CD4-positive, alpha-beta T cell treated with Interleukin-10 for 1 hour (primary cell): ENCODE results near the gene RNF14.
"Not testable (repeated sequence)": the region's sequence is repeated elsewhere in the genome, so short reads cannot be mapped to it uniquely, and the experiment has no call there.

Source experiments
- DNase-seq: peaks from one replicate; pipeline ENCODE4 v3.0.0-alpha.2; 2020

RNF14 gene, protein sequence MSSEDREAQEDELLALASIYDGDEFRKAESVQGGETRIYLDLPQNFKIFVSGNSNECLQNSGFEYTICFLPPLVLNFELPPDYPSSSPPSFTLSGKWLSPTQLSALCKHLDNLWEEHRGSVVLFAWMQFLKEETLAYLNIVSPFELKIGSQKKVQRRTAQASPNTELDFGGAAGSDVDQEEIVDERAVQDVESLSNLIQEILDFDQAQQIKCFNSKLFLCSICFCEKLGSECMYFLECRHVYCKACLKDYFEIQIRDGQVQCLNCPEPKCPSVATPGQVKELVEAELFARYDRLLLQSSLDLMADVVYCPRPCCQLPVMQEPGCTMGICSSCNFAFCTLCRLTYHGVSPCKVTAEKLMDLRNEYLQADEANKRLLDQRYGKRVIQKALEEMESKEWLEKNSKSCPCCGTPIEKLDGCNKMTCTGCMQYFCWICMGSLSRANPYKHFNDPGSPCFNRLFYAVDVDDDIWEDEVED

DNA sequence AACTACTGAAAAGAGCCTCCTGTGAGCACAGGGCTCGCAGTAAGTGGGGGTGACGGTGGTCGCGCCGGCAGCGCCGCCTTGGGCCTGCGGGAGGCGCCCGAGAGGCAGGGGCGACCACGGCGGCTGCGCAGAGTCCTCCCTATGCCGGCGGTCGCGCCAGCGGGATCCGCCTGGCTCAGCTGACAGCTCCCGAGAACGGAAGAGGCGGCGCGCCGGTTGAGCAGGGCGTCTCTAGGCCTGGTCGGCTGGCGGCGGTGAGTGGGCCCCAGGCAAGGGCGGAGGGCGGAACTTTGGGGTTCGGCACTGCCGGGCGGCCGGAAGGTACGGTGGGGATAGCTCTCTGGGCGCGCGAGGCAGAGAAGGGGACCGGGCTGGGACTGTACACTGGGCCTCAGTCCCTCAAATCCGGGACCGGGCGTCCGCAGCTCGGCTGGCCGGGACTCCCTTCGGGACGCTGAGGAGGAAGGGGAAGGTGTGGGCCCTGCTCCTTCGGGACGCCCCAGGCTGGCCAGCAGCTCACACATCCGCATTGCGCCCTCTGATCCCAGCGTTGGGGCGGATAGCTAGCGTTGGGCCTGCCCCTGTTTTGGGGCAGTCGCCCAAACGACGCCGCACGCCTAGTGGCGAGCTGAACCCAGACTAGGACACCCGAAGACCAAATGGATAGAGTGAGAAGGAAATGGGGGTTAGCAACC lies at the start of gene RNF14:
Gene RNF14, plus strand, starts transcription at position 192 of the 695 bp plus-strand sequence. CDS start 4,484 bp downstream, outside the sequence.
- peak; percentile 94 for DNase-seq

DNA sequence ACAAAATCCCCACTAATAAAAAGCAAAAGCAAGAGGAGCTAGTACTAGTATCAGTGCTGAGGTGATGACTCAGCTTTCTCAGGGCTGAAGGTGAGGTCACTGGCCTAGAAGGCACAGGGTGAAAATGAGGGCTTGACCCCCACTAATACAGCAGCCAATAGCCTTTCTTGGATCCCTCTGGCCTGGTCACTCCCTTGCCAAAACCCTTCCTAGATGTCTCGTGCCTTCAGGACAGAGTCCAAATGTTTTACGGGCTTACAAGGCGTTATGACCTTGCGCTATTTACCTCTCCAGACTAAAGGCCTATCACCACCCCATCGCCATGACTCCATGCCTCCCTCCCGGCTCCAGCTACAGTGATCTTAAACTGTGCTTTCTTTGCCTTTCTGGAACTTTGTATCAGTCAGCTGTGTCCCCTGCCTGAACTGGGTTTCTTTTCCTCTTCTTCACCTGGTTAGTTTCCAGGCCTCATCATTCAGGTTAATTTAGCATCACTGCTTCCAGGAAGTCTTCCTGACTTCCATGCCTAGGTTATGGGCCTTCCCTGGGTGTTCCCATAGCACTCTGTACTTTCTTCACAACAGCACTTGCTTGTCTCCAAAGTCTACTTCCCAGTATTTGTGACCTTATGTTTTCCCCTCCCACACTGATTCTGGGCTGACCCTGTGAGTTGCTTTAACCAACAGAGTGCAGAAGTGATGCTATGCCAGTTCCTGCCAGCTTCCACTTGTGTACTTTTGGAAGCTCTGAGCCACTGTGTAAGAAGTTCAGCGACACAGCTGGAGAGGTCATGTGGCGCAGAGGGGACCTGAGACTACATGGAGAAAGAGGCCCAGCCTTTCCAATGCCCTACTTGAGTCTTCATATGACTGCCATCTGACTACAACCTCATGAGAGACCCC lies 49.4 kb upstream of the RNF14 start:
- DNase-seq: no peak

DNA sequence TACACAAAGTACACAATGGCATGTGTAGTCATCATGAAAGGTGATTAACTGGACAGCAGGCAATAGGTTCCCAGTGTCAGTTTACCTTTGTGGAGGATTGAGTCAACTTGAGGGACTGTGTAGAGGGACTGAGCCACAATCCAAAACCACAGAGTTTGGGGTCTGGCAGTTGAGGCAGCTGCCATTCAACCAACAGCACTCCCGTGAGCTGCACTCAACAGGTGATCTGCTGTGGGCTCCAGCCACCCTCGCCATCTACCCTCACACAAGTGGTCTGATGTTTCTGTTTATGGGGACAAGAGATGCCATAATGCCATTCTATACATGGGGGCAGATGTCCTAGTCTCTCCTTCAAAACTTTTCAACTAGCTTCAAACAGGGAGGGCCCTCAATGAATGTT lies 48.1 kb upstream of the RNF14 start:
- DNase-seq: no peak

DNA sequence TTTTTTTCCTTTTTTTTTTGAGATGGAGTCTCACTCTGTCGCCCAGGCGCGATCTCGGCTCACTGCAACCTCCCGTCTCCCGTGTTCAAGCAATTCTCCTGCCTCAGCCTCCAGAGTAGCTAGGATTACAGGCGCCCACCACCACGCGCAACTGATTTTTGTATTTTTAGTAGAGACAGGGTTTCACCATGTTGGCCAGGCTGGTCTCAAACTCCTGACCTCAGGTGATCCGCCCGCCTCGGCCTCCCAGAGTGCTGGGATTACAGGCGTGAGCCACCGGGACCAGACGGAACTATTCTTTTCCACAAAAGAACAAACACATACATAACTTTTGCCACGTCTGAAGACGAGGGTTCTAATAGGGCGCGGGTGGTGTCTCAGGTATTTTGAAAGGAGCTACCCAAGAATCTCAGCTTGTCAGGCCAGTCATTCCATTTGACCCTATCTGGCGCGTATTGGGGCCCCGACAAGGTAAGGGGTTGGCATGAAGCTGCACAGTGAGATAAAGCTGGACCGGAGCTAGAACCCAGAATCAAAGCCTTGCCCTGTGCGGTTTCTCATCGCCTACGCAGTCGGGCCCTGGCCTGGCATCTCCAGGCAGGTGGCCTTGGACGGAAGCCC lies 46.0 kb upstream of the RNF14 start:
- DNase-seq: not testable (repeated sequence)

DNA sequence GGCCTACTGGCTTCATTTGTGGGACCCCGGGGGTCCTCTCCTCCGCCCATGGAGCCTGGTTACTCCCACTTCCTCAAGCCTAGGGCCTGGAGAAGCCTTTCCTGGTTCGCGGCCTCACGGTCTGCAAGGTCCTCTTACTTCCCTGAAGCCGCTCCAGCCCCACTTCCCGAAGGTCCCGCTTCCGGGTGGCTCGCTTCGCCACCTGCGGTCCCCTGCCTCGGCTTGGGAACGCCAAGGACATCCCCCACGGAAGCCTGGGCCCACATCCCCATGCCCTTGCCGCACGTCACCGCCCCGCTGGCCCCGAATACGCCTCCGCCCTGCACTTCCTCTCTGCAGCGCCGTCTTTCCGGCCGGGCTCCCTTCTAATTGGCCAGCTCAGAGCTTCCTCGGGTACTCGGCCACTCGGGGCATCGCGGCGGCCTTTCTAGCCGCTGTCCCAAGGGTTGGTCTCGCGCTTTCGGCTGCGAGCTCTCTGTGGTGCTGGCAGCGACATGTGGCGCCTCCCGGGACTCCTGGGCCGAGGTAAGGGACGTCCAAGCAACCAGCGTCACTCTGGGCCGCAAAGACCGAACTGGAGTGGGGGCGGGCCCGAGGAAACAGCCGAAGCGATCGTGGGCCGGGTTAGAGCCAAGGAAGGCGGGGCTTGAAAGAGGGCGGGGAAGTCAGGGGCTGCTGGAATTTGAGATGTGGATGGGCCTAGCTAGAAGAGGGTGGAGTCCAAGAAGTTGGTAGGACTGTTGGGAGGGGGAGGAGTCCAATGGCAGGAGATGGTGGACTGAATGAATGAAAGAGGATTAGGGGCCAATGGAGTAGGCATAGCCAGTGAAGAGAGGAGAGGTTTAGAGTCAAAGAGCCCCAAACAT lies 45.2 kb upstream of the RNF14 start, which contains the start of gene DELE1:
Gene DELE1, plus strand, starts transcription at position 424 of the 866 bp plus-strand sequence. Its CDS starts 71 bp downstream, at position 495.
- DNase-seq: peak; percentile 91

DNA sequence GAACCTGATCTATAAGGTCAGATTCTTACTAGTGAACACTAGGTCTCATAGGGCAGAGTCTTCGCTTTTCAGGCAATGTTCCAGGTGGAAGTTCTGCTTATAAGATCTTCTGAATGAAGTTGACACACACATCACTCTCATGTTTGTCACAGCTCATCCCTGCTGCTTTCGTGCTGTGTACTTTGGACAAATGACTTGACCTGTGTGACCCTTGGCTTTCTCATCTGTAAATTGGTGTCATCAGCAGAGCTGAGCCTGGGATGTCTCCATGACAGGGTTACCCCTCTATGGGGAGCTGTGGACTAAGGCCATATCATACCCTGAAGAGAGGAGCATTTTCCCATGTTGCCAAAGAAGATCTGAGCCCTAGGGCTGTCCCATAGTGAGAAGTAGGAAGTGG lies 42.5 kb upstream of the RNF14 start:
- DNase-seq: no peak

DNA sequence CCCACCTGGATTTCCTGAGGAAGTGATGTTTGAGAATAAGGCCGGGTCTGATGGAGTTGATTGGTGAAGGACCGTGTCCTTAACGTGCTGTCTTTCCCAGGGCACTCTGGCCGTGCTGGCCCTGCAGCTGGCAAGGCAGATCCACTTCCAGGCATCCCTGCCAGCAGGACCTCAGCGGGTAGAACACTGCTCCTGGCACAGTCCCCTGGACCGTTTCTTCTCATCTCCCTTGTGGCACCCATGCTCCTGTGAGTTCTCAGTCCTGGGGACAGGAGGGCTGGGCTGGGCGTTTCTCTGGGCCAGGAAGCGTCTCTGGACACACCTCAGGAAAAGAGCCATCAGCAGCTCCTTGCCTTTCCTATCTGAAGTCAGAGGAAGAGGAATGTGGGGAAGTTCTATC lies 40.9 kb upstream of the RNF14 start:
- no peak for DNase-seq

DNA sequence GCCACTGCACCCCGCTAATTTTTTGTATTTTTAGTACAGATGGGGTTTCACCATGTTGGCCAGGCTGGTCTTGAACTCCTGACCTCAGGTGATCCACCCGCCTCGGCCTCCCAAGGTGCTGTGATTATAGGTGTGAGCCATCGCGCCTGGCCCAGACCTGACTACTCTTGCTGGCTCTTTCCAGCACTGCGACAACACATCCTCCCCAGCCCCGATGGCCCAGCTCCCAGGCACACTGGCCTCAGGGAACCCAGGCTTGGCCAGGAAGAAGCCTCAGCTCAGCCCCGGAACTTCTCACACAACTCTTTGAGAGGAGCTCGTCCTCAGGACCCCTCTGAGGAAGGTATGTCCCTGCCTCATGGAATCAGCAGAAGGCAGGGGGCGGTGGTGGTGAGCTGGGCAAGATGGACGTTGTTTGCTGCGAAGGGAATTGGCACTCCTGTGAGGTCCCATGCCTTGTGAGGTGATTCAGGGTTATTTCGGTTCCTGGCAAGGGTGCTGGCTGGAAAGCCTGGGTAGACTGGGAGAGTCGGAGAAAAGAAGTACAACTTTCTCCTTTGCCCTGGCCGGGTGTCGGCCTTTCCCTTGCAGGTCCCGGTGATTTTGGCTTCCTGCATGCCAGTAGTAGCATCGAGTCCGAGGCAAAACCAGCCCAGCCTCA lies 39.4 kb upstream of the RNF14 start:
- DNase-seq: no peak

DNA sequence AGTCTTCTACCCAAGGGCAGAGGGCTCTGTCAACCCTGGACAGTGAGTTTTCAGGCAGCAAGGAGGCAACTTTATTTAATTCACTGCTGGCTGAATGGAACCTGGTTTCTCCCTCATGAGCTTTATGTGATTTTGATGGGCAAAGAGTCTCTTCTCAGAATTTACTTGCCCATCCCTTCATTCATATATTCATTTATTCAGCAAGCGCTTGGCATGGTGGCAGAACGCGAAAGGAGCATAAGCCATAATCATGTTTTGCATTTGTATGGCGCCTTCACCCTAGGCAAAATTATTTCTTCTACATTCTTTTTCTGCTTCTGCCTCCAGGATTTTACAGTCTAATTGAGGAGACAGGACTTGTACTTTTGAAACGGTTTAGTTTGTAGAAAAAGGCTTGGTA lies 37.2 kb upstream of the RNF14 start:
- DNase-seq: no peak

DNA sequence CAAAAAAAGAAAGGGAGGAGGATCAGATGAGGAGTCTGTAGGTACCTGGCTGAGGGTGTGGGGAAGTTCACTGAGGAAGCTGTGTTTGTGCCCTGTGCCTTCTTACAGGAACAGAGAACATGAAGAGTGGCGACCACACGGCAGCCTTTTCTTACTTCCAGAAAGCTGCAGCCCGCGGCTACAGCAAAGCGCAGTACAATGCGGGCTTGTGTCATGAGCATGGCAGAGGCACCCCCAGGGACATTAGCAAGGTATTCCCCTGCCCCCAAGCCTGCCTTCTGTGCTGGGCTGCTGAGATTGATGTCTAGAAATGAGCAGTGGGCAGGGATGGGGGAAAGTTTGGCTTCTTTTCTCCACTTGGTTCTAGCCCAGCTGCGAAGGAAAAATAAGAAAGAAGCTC lies 35.8 kb upstream of the RNF14 start:
- no peak for DNase-seq

DNA sequence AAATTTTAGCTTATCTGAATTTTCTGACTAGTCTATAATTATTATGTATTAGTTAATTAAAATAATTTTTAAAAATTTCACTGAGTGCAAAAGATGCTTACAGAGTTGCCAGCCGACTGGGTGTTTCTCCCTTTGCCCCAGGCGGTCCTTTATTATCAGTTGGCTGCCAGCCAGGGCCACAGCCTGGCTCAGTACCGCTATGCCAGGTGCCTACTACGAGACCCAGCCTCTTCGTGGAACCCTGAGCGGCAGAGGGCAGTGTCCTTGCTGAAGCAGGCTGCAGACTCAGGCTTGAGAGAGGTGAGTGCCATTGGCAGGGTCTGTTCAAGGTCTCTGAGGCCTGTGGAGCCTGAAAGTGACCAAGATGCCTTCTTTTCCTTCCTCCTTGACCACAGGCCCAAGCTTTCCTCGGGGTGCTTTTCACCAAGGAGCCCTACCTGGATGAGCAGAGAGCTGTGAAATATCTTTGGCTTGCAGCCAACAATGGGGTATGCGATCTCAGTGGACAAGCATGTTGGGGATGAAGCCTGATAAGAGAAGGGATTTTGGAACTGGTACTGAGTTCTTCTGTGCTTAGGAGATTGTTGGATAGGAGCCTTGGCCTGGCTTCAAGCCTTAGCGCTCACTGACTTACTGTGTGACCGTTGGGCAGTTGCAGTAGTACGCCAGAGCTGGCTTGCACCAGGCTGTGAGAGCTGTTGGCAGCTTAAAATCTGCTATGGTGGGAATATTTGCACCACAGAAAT lies 34.6 kb upstream of the RNF14 start:
- DNase-seq: no peak

DNA sequence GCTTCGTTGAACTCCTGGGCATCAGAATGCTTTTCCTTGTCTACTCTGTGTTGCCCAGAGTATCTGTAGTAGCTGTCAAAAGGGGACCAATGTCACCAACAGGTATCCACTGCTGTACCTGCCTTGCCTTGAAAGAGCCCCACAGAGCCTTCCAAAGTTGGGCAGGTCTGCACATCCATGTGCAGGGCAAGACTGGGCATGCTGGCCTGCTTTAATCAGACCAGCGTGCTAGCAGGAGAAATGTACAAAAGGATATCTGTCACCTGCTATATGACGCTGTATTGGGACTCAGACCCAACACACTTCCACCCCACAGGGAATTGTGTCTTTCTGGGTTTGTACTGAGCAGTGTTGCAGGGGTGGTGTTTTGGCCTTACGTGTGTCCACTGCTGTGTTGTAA lies 33.4 kb upstream of the RNF14 start:
- DNase-seq: no peak

DNA sequence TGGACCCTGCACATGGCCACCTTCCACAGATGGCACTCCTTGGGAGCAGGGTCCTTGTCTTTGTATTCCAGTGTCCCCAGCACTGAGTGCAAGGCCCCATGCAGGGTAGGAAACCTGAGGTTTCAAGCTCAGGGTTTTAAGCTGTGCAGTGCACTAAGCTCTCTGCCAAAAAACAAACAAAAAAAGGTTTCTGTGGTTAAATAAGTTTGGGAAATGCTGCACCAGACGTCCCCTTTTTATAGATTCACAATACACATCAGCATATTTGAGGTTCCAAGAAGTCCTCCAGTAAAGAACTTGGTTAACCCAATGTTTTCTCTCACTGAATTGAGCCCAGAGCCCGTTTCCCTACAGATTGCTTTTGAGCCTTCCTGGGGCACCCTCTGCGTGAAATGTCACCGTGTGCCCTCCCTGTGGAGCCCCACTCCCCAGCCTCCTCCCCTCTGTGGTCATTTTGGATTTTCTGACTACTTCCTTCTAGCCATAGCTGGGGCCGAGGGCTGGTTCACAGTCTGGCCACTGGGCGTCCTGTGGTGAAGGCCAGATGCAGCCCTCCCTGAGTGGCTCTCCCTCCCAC lies 28.1 kb upstream of the RNF14 start:
- no peak for DNase-seq

DNA sequence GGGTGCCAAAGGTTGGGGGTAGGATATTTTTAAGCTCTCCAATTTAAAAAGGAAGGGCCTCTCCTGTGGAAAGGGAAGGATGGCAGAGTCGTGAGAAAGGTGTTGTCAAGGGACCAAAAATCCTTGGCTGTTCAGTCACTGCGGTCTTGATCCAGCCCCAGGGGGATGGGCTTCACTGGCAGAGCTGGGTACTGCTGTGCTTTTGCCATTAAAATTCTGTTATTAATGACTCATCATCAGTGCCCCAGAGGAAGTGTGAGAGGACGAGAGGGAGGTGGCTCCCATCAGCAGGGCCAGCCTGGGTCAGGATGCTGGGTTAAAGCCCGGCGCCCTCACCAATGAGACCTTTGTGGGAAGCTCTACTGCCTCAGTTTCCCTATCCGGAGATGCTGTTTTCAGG lies 27.6 kb upstream of the RNF14 start:
- DNase-seq: no peak

DNA sequence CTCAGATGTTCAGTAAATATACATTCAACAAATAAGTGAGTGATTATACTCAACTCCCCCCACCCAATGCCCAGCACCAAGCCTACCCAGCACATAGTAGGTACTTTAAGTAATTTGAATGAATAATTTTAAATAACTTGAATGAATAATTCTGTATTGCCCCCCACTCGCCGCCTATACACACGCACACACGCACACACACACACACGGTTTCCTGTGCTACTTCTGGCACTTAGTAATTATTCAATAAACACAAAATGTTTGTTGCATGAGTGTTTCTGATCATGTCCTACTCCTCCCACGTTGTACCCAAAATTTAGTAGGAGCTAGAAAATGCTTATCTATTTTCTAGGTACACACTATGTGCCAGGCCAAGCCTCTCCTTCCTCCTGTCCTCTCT lies 27.1 kb upstream of the RNF14 start:
- DNase-seq: no peak

DNA sequence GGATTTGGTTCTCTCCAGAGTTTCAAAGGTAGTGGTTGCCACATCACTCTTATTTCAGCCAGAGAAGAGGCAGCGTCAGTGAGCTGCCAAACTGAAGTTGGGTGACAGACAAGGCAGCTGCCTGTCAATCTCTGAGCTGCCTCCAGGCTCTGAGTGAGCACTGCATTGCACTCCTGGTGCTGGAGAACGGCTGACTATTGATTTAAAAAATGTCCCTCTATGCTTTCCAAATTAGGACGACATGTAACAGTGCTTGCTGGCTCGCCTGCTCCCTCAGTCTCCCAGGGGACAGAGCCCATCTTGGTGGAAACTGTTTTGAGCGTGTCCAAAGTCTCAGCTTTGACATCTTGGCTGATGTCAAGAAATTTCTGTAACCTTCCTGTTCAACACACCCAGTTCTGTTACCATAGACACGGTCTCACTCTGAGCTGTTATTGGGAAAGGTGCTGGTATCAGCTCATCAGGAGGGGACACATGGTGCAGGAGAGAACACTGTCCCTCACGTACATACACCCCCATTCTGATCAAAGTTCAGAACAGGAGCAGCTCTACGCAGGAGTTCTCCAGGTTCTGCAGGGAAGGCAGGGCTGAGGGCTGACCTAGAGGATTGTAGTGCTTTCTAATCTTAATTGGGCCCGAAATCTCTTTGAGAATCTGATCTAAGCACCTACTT lies 26.6 kb upstream of the RNF14 start:
- DNase-seq: no peak

DNA sequence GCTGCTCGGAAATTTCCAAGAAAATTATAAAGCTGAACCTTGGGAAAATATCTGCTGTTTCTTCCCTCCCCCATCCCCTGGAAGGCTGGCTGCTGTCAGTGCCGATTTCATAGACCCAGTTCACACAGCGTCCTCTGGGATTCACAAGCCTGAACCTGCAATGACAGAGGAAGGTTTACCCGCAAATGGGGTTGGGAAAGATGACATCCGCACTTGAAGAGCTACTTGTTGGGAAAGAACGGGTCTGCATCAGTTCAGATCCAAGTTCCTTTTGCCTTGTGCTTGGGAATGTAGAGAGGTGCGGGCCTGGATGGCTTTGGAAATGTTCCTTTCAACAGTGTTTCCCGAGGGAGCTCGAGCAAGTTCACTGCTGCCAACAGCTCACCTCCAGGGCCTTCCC lies 24.8 kb upstream of the RNF14 start:
- DNase-seq: no peak

DNA sequence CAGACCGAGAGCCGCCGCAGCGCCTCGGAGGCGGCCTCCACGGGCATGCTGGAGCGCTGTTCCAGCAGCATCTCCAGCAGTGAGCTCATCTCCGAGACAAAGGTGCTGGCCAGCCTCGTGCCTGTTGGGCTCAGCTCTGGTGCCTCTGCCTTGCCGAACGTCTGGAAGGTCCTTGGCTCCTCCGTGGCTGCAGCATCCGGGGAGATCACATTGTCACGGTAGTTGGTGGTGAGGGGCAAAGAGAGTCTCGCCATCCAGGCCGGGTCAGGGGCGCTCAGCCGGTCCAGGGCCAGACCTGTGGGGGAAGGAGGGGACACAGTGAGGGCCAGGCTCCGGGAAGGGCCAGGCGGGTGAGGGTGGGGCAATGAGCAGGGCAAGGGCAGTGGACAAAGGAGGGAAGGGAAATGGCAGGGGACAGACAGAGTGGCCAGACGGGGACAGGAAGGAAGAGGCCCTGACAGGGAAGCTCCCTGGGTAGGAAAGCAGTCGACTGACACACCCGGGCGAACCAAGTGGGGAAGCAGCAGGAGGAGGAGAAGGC lies 23.3 kb upstream of the RNF14 start:
- DNase-seq: no peak

DNA sequence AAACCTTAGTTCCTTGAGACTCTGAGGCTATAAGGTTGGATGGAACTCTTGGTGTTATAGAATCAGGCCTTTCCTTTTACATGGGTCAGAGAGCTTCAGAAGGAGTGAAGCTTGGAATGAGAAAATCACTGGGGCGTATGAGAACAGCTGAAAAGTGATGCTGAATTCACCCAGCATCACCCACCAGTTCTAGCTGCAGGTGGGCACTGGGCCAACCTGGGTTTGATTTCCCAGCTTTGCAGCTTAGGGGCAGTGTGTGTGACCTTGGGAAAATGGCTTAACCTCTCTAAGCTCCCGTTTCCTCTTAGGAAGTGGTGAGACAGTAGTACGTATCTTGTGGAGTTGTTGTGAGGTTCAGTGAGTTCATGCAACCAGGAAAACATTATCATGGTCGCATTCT lies 21.6 kb upstream of the RNF14 start:
- DNase-seq: no peak
